ENCODE results near the gene KPNA3.
"Not testable (repeated sequence)": the region's sequence is repeated elsewhere in the genome, so short reads cannot be mapped to it uniquely, and the experiment has no call there.

Gene KPNA3

DNA sequence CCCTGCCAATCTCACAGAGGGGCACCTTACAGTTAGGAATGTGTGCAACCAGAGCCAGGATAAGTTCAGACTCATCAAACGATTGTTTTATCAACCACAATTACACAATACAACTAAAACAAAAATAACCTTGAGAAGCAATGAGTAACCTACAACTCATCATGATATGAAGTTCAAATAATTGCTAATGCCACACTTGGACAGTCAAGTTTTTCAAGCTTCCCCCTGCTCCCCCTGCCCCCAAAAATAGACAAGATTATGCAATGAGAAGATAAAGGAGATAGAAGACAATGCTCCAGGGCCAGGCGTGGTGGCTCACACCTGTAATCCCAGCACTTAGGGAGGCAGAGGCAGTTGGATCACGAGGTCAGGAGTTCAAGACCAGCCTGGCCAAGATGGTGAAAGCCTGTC is 13.6 kb upstream of the KPNA3 start:
- no peak for DNase-seq

DNA sequence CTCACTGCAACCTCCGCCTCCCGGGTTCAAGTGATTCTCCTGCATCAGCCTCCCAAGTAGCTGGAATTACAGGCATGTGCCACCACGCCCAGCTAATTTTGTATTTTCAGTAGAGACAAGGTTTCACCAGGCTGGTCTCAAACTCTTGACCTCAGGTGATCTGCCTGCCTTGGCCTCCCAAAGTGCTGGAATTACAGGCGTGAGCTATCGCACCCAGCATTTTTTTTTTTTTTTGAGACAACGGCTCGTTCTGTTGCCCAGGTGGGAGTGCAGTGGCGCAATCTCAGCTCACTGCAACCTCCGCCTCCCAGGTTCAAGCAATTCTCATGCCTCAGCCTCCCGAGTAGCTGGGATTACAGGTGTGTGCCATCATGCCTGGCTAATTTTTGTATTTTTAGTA is 10.6 kb upstream of the KPNA3 start:
- not testable (repeated sequence) for DNase-seq

DNA sequence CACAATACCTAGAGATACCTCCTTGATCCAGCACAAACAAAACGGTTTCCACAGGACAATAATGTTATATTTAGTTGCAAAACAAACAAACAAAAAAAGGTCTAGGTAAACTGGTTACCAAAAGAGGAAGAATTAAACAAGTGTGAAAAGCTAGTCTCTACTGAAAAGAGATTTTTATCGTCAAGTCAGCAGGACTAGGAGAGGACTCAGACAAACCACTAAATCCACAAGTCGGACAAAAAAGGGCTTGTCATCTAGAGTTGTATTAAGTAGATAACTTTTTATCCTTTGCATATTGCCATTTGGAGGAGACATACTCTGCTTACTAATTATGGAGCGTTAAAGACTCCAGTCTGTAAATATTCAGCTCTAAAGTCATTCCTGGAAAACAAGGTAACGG is 9.9 kb upstream of the KPNA3 start:
- no peak for DNase-seq

DNA sequence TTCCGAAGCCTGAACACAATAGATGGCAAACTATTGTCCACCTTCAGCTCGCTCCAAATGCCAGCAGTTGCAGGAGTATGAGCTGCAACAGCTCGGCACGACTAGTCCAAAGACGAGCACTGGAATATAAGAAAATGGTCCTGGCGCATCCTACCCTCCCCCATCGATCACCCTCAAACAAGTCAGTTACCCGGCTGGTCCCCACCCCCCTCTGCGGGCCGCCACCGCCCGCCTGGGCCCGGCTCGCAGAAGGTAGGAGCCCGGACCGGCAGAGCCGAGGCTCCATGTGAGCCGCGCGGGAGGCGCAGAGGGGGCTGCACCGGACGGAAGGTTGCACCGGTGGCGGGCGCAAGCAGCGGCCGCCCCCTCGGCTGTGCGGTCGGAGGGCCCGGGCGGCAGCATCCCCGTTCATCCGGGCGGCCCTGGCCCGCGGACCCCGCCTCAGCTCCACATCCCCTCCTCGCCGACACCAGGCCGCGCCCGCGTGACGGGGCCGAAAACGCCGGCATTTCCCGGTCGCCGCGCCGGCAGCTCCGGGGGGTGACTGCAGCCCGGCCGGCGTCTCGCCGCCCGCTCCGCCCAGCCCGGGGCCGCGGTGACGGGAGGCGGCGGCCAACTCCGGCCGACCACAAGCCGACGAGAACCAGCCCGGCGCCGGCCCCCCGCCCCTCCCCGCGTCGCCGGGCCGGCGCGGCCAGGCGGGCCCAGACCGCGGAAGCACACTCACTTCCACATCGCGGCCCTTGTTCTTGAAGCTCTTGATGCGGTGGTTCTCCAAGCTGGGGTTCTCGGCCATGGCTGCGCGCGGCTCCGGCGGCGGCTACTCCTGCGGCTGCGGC is 552 bp downstream of the KPNA3 start:
- no peak for DNase-seq

DNA sequence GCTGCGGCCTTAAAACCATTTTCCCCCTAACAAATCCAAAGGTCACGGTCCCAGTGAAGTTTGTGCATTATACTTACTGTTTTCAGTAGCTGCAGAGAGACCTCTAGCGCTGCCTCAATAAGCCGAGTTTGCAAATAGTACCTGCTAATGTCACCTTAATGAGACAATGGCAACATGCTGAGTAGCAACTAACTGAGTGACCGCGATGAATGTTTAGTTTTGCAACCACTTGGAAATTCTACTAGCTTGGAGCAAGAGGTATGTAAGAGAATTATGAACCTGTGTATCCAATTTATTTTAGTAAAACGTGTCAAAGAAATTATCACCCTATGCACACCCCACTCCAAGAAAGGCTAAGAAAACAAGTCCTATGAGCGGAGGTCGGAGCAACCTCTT is 1.2 kb downstream of the KPNA3 start:
- DNase-seq, result no peak

DNA sequence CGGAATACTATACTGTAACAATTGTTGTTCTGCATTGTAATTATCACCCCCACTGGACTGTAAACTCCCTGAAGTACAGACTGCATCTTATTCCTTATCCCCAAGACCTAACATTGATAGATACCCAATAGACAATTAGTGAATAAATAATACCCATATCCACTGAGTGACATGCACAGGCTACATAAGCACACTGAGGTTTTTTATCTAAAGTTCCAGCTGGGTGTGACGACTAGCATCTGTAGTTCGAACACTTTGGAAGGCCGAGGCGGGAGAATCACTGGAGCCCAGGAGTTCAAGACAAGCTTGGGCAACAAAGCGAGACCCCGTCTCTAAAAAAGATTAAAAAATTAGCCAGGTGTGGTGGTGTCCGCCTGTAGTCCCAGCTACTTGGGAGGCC is 2.5 kb downstream of the KPNA3 start:
- no peak for DNase-seq

DNA sequence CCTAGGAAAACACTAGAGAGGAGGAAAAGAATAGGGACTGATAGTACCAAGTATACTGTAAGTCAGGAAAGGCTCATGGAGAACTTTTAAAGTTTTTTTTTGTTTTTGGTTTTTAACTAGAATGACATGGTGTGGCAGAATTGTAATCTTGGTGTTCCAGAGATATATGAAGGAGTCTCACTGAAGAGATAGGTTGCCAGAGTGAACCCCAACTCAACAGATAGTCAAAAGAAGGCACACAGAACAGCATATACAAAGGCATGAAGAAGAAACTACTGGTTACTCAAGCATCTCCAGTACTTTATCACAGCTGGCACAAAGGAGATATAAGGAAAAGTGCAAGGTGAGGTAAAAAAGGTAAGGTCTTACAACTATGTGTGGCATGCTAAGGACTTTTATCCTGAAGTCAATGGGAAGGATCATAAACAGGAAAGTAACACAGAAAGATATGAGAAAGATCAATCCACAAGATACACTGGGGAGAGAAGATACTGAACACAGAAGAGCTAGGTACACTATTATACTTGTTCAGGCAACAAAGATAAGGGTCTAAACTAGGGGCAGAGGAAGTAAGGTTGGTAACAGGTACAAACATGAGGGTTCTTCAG is 6.0 kb downstream of the KPNA3 start:
- DNase-seq, result no peak

DNA sequence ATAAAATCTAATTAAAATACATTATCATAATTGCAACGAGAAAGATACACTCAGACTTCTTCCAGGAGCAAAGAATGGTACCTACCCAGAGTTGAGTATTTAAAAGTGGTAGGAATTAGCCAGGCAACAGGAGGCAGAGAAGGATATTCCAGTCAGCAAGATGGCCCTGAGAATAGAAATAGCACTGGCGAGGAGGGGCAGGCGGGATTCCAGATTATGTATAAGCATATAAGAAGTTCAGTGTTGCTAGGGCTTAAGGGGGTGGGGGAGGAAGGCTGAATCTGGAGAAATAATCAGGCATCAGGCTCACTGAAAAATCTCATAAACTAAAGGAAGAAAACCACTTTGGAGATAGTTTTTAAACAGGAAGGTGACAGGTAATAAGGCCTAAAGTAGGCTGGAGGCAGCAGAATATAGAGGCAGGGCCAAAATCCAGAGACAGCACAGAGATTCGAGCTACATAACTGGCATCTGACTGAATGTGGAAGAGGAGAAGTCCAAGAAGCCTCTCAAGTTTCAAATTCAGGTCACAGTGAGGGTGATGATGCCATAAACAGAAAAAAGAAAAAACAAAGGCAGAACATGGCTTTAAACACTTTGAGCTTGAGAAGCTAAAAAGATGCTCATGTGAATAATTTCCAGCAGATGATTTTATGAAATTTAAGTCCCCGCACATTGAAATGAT is 7.5 kb downstream of the KPNA3 start:
- no peak for DNase-seq

DNA sequence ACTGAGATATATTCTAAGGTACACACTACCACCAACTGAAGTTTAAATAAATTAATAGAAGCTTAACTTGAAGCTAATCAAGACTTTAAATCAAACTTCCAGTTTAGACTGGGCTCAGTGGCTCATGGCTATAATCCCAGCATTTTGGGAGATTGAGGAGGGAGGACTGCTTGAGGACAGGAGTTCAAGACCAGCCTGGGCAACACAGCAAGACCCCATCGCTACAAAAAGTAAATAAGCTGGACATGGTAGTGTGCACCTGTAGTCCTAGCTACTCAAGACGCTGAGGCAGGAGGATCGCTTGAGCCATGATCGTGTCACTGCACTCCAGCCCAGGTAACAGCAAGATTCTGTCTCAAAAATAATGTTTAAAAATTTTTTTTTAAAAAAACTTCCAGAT is 8.6 kb downstream of the KPNA3 start:
- DNase-seq, result no peak

DNA sequence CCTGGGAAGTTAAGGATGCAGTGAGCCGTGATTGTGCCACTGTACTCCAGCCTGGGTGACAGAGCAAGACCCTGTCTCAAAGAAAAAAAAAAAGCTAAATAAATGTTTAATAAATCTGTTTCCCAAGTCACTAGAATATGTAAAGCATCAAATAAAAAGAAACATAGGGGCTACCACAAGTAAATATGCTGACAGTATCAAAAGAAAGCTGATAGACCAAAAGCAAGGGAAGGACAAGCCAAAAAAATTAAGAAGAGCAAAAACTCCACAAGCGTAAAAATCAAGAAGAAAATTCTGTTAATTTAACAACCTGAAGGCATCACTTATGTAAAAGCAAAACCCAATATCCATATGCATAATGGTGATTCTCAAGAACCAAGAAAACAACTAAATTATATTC is 9.7 kb downstream of the KPNA3 start:
- no peak for DNase-seq

DNA sequence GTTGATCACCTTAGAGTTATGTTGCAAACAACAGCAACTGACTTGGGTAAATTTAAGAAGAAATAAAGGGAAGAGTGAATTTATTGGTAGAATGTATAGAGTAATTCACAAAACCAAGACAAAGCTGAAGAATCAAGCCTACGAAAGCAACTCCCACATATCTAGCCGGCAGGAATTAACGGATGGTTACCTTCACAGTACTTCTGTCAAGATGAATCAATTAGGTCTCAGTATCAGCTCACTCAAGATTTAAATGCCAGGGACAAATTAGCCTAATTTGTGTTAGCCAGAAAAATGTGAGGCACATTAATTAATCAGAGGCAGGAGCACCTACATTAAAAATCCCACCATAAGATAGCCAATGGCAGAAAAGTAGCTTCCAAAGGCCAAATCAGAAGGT is 10.7 kb downstream of the KPNA3 start:
- no peak for DNase-seq

DNA sequence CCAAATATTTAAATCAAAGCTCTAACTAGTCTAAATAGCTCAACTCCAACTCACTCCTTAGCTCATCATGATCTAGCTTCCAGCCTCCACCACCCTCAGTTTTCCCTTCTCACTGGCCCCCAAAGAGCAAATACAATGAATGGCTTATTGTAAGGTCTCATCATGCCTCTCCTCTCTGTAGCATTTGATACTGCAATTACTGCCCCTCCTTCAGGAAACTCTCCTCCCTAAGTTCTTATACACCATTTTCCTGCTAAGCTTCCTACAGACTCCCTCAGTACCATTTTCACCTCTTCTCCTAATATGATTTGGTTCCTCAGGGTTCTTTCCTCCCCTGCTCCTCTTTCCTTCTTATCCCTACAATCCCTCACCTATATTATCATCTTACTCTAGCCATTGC is 12.8 kb downstream of the KPNA3 start:
- no peak for DNase-seq

DNA sequence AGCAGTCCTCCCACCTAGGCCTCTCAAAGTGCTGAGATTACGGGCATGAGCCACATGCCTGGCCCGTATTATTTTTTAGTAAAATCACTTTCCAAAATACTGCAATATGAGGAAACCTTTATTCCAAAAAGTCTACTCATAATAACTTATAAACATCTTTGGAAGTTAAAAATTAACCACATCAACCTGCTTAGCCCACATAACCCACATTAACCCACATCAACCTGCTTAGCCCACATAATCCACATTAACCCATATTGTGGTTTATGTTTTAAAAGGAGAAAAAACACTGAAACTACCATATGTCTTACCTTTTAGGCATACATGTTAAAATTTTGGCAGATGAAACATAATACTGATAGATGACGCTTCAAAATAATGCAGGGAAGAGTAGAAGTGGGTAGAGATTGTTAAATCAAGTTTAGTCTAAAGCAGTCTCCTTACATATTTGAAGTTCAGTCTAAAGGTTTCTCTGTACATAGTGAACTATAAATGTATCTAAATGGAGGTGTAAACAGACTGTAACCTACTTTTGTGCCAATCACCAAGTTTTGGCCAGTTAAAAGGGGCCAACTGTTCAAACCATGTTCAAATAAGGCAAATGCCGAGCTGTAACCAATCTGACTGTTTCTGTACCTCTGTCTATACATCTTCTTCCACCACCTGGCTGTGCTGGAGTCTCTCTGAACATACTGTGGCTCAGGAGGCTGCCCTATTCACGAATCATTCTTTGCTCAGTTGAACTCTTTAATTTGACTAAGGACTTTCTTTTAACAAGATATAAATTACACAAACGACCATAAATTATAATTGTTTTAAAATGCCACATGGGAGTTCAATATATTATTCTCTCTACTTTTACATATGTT is 14.5 kb downstream of the KPNA3 start:
- no peak for DNase-seq

DNA sequence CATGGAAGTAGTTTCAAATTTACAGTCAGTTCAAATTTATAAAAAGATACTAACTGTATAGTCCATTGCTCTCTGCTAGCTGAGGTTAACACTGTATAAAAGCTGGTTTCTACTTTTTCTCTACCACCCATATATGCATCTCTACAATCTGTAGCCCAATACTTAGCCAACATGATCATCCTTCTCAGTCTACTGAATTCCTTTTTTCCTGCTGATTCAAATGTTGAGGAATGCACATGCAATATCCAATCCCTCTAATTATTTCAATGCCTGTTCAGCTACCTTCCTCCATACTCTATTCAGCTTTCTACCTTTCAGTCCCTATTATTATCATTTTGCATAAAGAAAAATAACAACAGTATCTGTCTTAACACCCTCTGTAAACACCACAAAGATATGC is 15.6 kb downstream of the KPNA3 start:
- DNase-seq, result no peak

DNA sequence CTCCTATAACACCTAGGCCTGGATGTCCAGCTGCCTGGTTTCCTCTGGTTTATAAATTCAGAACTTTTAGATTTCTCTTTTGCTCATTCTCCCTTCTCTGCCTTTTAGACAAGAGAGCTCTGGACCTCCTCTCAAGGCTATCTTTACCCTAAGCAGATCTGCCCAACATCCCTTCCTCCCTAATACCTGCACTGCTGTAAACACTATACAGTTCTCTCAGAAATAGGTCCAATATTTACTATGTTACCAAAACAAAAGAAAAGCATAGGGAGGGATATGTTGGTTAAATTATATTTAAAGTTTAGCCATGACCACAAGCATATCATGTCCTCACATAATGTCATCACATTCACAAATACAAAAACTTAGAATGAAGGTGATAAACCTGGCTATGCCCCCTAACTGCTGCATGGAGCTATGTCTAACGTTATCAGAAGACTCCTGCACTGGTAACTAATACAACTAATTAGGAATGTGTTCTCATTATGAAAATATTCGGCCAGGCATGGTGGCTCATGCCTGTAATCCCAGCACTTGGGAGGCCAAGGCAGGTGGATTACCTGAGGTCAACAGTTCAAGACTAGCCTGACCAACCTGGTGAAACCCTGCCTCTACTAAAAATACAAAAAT is 18.0 kb downstream of the KPNA3 start:
- no peak for DNase-seq

DNA sequence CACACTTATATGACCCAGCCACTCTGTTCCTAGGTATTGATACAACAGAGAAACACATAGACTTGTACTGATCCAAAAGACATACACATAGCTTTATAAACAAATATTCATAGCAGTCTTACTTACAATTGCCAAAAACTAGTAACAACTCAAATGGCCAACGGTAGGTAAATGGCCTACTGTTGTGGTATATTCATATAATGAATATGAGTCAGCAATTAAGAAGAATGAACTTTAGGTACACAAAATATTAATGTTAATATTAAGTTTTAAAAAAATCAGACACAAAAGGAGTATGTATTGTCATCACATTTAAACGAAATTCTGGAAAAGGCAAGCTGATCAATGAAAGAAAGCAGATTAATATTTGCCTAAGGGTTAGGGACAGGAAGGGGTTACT is 19.7 kb downstream of the KPNA3 start:
- no peak for DNase-seq

DNA sequence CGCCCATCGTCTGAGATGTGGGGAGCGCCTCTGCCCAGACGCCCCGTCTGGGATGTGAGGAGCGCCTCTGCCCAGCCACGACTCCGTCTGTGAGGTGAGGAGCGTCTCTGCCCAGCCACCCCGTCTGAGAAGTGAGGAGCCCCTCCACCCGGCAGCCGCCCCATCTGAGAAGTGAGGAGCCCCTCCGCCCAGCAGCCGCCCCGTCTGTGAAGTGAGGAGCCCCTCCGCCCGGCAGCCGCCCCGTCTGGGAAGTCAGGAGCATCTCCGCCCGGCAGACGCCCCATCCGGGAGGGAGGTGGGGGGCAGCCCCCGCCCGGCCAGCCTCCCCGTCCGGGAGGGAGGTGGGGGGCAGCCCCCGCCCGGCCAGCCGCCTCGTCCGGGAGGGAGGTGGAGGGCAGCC is 30.7 kb downstream of the KPNA3 start:
- DNase-seq, result not testable (repeated sequence)

DNA sequence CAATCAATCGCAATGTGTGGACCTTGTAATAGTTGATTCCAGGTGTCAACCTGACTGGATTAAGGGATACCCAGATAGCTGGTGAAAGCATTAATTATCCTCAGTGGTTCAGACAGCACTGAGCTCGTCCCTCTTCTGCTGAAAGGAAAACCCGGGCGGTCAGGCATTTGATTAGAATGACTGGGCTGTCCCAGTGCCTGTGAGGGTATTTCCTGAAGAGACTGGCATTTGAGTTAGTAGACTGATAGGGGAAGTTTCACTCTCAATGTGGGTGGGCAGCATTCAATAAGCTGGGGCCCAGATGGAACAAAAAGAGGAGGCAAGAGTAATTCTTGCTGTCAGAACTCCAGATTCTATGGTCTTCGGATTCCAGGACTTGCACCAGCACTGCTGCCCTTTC is 31.9 kb downstream of the KPNA3 start:
- no peak for DNase-seq

DNA sequence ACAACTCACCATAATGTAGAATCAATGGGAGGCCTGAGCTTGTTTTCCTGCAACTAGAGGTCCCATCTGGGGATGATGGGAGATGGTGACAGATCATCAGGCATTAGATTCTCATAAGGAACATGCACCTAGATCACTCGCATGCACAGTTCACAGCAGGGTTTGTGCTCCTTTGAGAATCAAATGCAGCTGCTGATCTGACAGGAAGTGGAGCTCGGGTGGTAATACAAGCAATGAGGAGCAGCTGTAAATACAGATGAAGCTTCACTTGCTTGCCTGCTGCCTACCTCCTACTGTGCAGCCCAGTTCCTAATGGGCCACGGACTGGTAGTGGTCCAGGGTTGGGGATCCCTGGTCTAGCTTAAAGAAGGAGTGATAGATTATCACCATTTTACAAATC is 33.0 kb downstream of the KPNA3 start:
- no peak for DNase-seq

DNA sequence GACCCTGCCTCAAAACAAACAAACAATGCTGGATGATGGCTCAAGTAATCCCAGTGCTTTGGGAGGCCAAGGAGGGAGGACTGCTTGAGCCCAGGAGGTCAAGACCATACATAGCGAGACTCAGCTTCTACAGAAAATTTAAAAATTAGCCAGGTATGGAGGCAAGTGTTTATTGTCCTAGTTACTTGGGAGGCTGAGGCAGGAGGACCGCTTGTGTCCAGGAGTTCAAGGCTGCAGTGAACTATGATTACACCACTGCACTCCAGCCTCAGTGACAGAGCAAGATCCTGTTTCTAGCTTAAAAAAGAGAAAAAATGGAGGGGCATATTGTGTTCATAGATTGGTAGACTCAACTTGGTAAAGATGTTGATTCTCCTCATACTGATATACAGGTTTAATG is 36.2 kb downstream of the KPNA3 start:
- no peak for DNase-seq

DNA sequence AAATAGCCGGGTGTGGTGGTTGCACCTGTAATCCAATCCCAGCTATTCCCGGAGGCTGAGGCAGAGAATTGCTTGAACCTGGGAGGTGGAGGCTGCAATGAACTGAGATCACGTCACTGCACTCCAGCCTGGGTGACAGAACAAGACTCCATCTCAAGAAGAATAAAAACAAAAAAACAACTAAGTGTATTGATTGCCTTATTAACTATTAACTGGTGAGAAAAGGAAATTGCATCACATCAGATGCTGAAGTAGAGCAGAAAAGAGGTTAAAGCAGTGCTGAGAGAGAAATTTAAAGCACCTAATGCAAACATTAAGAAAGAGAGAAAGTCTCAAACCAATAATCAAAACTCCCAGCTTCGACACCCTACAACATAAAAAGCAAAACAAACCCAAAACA is 38.3 kb downstream of the KPNA3 start:
- DNase-seq, result no peak

DNA sequence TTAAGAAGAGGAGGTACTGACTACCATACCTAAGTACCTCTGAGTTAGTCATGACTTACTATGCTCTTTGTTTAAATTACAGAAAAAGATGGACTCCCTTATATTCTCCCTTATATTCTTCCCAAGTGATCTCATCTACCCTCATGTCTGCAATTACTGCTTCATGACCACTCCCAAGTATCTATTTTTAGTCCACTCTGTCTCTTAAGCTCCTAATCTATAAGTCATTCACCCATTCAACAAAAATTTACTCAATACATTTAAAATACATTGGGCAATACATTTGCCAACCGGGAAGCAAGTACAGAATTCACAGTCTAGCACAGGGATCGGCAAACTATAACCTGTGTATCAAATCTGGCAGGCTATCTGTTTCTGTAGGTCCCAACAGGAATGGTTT is 42.6 kb downstream of the KPNA3 start:
- no peak for DNase-seq

DNA sequence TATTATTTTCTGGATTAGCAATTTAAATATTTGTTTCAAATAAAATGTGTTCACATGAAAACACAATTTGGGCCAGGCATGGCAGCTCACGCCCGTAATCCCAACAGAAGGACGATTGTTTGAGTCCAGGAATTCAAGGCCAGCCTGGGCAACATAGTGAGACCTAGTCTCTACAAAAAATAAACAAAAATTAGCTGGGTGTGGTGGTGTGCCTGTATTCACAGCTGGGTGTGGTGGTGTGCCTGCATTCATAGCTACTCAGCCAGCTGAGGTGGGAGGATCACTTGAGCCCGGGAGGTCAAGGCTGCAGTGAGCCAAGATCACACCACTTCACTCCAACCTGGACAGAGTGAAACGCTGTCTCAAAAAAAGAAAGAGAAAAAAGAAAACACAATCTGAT is 46.4 kb downstream of the KPNA3 start:
- DNase-seq, result no peak

All from SIG-M5 (cell line).